ENCODE data around the gene CHIC2.

CHIC2 gene

DNA sequence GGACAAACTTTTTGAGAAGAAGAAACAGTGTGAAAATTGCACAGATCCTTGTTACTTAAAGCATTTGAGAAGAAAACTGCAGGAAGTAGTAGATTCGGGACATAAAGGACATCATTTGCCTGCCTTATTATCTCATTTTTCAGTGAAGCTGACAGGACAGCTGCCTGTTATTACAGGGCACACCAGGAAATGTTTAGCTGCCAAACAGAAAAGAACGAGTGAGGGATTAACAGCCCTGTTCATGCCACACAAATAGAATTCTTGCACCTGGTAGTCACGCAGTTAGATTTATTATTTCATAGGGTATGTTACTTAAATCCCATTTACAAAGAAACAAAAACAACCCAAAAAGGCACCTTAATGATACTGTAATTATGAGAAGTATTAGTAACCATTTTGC lies 100.6 kb downstream of the CHIC2 start:
- TF ChIP-seq CTCF (conservative IDR thresholded peaks at IDR 0.05; ENCODE audit: low read depth, low read length): no peak
- no peak for DNase-seq (ENCODE audit: low read depth)
- no peak overlapping the region for H3K4me3 ChIP-seq (ENCODE audit: low read depth, low read length)

DNA sequence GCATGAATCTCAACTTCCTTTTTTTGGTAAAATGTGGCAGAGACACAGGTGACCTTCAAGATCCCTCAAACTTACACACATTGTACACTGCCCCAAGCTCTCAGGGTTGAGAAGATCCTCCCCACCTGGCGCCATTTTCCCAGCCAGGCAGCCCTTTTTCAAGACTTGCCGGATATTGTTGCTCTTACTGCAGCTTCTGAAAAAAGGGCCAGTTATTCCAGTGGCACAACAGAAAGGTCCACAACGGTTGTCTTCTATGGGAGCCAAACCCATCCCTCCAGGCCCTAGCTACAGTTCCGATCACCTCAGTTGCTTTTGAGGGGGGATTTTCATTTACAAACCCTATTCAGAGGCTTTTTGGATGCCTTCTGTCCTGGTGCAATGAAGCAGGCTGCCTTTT lies 101.1 kb downstream of the CHIC2 start:
- no peak for TF ChIP-seq CTCF (conservative IDR thresholded peaks at IDR 0.05; ENCODE audit: low read depth, low read length)
- DNase-seq (ENCODE audit: low read depth): no peak
- H3K4me3 ChIP-seq (ENCODE audit: low read depth, low read length): no peak overlapping the region

GRCh38 chr4:53962516-53963225 lies 101.7 kb downstream of the CHIC2 start:
- H3K4me3 ChIP-seq (ENCODE audit: low read depth, low read length): no peak overlapping the region
- no peak for TF ChIP-seq CTCF (conservative IDR thresholded peaks at IDR 0.05; ENCODE audit: low read depth, low read length)
- peak; percentile 82 for DNase-seq (ENCODE audit: low read depth)

- no peak for TF ChIP-seq CTCF (conservative IDR thresholded peaks at IDR 0.05; ENCODE audit: low read depth, low read length)
- H3K4me3 ChIP-seq (ENCODE audit: low read depth, low read length): no peak overlapping the region
- DNase-seq (ENCODE audit: low read depth): no peak
Measured at GRCh38 chr4:53961351-53961750, 103.1 kb downstream of the CHIC2 start.

GRCh38 chr4:53960843-53961242 lies 103.6 kb downstream of the CHIC2 start:
- no peak for DNase-seq (ENCODE audit: low read depth)
- TF ChIP-seq CTCF (conservative IDR thresholded peaks at IDR 0.05; ENCODE audit: low read depth, low read length): no peak
- no peak overlapping the region for H3K4me3 ChIP-seq (ENCODE audit: low read depth, low read length)

Data from choroid plexus epithelial cell (primary cell).